HG02973 (cell line): ENCODE measurements around the gene SBK1.

ENCODE experiments used
- ATAC-seq: cut with Tn5 transposase; IDR thresholded peaks from one replicate; pipeline ENCODE4 v1.9.1; 2021; ENCODE audit warnings: moderate library complexity; ENCODE audit not compliant: unreplicated experiment

The SBK1 gene

DNA sequence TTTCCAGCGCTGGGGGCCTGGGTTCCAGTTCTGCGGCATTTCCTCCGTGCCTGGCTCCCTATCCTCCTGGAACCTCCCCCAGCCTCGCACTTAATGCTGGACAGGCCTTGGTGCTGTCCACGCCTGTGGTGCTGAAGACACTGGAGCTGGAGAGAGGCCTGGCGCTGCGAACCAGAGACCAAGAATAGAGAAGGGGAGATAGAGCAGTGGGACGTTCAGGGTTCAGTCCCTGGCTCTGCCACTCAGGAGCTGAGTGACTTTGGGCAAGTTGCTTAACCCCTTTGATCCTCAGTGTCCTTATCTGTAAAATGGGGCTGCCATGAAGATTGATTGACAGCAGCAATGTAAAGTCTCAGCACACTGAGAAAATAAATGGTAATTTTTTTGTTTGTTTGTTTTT, 11.9 kb downstream of the SBK1 start:
- ATAC-seq, result no peak

GRCh38 chr16:28307936-28308335, 15.6 kb downstream of the SBK1 start:
- no peak for ATAC-seq

GRCh38 chr16:28308794-28309584, 16.7 kb downstream of the SBK1 start:
- no peak for ATAC-seq

DNA sequence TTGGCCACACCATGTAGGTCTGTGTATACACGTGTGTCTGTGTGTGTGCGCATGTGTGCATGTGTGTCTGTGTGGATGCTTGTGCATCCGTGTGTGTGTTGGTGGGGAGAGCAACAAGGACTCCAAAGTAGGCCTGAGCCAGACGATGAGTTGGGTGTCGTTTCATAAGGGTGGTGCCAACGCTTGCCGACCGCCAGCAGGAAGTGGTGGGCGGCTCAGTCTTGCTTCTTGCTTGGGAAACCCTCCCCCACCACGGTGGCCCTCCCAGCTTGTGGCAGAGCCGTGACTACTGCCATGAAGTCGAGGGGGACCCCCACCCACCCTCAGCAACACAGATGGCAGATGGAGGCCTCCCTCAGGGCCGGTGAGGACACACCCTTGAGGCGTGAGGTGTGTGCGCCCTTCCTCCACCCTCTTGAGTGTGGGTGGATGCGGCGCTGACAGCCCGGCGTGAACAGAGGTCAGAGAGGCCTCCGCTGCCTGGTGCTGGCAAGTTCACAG, 17.5 kb downstream of the SBK1 start:
- no peak for ATAC-seq

DNA sequence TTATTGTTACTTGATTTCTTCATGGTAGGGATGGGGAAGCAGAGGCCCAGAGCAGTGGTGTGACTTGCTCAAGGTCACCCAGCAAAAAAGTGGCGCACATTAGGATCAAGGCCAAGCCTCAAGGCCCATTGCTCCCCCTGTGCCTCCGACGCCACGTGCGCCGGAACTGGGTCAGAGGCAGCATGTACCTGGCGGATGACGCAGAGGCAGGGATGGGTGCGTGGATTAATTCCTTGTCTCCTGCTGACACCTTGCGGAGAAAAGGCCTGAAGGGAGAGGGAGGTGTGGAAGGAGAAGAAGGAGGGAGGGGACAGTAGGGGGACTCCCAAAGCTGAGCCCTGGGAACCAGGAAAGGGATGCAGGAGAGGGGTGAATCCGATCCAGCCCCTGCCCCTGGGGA, 18.5 kb downstream of the SBK1 start:
- ATAC-seq, result no peak

DNA sequence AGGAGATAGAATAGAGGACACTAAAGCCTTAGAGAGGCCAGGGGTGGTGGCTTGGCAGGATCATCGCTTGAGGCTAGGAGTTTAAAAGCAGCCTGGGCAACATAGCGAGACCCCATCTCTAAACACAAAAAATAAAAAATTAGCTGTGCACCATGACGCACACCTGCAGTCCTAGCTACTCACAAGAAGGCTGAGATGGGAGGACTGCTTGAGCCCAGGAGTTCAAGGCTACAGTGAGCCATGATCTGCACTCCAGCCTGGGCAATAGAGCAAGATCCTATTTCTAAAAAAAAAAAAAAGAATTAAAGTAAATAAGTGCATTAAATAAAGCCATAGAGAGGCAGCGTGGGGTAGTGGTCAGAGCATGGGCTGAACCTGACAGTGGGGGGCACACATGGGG, 19.1 kb downstream of the SBK1 start:
- ATAC-seq, result no peak

- no peak for ATAC-seq
These were observed 19.6 kb downstream of the SBK1 start for GRCh38 chr16:28311913-28312312.

- no peak for ATAC-seq
These were observed 20.0 kb downstream of the SBK1 start for GRCh38 chr16:28312327-28312726.

DNA sequence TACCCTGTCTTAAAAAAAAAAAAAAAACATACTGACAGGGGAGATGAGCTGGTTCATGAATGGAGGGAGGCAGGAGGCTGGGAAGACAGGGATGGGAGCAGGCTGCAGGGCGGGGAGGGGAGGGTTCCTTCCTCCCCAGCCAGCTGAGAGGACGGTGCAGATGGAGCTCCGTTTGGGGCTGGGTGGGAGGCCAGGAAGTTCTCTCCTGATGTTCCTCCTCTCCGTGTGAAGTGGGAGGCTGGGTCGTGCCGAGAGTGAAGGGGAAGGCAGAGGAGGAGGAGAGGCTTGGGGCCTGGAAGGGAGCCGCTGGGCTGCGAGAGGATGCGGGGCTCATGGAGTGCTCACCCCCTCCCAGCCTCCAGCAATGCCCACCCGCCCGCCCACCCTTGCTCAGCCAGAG, 21.3 kb downstream of the SBK1 start:
- ATAC-seq, result no peak

- no peak for ATAC-seq
These were observed 23.7 kb downstream of the SBK1 start for GRCh38 chr16:28316054-28316453.

- ATAC-seq, result no peak
These were observed 24.9 kb downstream of the SBK1 start for GRCh38 chr16:28317040-28317880.

DNA sequence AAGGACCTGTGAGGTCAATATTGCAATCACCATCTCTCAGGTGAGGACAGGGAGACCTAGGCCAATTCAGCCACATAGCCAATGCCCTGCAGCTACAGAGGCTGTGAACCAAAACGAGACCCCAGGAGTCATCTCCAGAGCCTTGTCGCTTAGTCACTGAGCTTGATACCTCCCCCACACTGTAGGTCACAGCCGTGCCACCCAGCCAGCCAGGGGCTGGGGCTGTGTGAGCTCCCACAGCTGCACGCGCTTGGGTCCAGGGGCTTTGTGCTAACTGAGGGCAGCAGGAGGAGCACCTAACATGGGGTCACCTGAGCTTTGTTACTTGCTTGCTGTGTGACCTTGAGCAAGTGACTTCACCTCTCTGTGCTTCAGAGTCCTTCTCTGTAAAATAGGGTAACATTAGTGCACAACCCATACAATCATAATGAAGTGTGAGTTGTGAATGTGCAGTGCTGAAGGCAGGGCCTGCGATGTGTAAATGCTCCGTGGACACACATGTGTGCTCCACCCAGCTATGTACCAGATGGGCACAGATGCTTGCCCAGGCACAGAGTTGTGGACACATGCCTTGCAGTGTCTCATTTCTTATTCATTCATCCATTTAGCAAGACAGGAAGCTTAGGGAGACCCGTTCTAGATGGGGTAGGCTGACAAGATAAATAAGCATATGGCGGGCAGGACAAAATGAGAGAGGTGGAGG, 25.9 kb downstream of the SBK1 start:
- no peak for ATAC-seq

DNA sequence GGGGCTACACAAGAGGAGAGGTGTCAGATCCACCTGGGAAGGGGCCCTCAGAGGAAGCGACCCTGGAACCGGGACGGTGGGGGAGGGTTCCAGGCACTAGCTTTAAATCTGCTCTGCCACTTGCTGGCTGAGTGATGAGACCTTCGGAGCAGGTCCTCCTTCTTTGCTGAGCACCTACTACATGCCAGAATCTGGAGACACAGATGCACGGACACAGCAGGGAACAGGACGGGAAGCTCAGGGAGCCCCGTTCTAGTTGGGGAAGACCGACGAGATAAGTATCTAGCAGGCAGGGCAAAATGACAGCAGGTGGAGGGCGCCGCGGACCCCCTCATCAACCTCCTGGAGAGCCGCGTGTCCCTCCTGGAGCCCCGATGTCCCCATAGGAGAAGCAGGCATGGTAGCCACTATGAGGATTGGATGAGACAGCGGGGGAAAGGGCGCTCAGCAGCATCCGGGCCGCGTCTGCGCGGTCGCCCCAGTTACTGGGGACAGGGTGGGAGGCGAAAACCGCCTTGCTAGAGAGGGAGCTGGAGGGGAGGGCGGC, 27.2 kb downstream of the SBK1 start:
- ATAC-seq, result no peak

GRCh38 chr16:28320023-28320561, 27.8 kb downstream of the SBK1 start:
- ATAC-seq, result no peak

DNA sequence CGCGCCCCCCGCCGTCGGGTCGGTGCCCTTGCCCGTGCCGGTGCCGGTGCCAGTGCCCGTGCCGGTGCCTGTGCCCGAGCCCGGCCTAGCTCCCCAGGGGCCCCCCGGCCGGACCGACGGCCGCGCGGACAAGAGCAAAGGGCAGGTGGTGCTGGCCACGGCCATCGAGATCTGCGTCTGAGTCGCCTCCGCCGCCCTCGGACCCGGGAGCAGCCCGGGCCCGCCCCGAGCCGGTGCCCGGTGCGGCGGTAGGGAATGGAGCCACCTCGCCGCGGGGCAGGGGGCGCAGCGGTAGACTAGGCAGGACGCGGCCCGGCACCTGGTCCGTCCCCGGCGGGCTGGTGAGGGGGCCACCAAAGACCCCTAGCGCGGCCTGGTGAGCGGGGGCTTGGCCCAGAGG, 28.4 kb downstream of the SBK1 start:
- no peak for ATAC-seq

GRCh38 chr16:28321700-28322411, 29.5 kb downstream of the SBK1 start:
- ATAC-seq, result no peak

DNA sequence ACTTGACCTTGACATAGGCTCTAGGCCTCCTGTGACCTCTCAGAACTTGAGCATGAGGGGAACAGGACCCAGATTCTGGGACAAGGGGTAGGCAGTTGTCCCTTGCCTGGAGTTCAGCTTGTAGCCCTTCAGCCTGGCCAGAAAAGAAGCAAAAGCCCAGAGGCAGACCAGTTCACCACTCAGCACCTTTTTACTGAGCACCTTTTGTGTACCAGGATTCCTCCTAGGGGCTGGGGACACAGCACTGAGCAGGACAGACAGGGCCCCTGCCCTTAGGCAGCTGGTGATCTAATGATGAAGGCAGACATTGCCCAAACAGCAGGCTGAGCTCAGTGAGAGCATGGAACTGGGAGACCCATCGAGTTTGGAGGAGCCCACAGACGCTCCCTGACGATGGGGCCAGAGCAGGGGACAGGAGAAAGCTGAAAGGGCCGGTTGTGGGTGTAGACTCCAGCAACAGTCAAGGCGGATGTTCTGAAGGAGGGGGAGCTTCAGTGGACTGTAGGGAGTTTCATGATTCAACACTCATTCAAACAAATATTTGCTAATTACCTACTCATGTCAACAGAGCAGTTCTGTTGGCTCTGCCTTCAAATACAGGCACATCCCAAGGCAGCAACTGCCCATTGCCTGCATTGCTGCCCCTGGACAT, 32.0 kb downstream of the SBK1 start:
- no peak for ATAC-seq

GRCh38 chr16:28324887-28325279, 32.6 kb downstream of the SBK1 start:
- no peak for ATAC-seq

DNA sequence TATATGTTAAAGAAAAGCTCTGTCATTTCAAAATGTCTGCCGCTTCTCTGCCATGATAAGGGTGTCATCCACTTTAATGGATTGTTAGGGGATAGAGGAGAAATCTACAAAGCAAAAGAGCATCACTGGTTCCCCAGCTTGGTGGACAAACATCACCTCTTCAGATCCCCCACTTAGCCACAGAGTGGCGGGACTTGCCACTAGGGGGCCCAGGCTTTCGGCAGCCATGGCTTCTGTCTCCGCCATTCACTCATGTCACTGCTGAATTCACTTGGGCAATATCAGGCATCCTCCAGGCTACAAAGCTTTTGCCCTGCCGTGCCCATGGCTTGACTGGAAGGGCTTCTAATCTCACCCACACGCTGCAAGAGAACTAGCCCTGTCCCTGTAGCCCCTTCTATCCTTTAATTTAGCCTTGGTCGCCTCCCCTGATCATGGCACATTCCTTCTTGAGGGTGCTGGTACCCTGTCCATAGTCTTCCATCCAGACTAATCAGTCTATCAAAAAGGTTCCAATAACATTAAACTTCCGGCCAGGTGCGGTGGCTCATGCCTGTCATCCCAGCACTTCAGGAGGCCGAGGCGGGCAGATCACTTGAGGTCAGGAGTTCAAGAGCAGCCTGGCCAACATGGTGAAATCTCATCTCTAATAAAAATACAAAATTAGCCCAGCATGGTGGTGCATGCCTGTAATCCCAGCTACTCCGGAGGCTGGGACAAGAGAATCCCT, 34.7 kb downstream of the SBK1 start:
- ATAC-seq, result no peak
